Measurements from ENCODE around the gene ALDH3B2.
"Not testable (repeated sequence)": the region's sequence is repeated elsewhere in the genome, so short reads cannot be mapped to it uniquely, and the experiment has no call there.

ALDH3B2 gene

DNA sequence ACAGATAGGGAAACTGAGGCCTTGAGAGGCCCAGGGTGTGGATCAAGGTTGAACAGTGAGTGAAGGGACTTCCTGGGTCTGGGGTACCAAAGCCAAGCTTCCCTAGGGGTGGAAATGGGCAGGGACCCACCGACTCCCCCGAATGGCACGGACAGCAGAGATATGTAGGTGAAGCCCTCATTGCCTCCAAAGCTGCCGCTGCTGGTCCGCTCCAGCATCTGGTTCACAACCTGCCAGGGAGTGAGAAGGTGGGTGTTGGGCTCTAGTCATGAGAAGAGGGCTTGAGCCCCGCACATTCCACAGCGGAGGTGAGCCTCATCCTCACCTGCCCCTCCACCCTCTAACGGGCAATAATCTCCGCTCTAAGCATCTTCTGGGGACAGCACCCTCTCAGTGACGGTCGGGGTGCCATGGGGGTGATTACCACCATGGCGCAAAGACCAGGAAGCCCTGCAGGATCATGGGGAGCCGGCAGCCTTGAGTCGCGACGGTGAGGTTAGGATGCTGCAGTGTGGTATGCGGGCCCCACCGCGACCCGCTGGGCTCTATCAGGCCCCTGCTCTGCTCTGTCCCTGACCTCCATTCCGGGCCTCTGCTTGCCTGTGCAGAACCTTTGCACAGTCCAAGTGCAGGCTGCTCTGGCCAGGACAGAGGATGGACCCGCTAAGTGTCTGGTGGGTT lies 10.8 kb downstream of the ALDH3B2 start:
- Histone ChIP-seq H3K79me2 (ENCODE audit: insufficient read depth, low read length) (no peaks in the 10 kb centered on the region), H3K27ac (ENCODE audit: low read depth, low read length) (no peak overlapping the region), H3K27me3 (ENCODE audit: low read length) (no peaks in the 10 kb centered on the region), H3K36me3 (ENCODE audit: low read length) (no peaks in the 10 kb centered on the region), H3K4me2 (ENCODE audit: low read depth, low read length, poor library complexity, severe bottlenecking) (no peak overlapping the region), H3K9me2 (replicated peaks; ENCODE audit: insufficient read depth, low read length) (no peaks in the 10 kb centered on the region), H4K20me1 (ENCODE audit: low read depth, low read length) (no peaks in the 10 kb centered on the region), H3K9ac (ENCODE audit: low read length) (no peak overlapping the region), H3K4me3 (ENCODE audit: insufficient read depth, low read length, poor library complexity, severe bottlenecking) (no peak overlapping the region), H2AFZ (ENCODE audit: low read depth, low read length, severe bottlenecking) (no peak overlapping the region), H3F3A (ENCODE audit: insufficient read depth) (peaks cover 12% of the 10 kb centered on the region), H3K9me3 (ENCODE audit: insufficient read depth, low read length) (no peaks in the 10 kb centered on the region)
- no peak for TF ChIP-seq EZH2phosphoT487 (conservative IDR thresholded peaks at IDR 0.05; ENCODE audit: low read length)
- TF ChIP-seq, protein P1, sequence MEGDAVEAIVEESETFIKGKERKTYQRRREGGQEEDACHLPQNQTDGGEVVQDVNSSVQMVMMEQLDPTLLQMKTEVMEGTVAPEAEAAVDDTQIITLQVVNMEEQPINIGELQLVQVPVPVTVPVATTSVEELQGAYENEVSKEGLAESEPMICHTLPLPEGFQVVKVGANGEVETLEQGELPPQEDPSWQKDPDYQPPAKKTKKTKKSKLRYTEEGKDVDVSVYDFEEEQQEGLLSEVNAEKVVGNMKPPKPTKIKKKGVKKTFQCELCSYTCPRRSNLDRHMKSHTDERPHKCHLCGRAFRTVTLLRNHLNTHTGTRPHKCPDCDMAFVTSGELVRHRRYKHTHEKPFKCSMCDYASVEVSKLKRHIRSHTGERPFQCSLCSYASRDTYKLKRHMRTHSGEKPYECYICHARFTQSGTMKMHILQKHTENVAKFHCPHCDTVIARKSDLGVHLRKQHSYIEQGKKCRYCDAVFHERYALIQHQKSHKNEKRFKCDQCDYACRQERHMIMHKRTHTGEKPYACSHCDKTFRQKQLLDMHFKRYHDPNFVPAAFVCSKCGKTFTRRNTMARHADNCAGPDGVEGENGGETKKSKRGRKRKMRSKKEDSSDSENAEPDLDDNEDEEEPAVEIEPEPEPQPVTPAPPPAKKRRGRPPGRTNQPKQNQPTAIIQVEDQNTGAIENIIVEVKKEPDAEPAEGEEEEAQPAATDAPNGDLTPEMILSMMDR (IDR thresholded peaks at IDR 0.05; ENCODE audit: insufficient read depth, low read length, poor library complexity, severe bottlenecking) = no peak

DNA sequence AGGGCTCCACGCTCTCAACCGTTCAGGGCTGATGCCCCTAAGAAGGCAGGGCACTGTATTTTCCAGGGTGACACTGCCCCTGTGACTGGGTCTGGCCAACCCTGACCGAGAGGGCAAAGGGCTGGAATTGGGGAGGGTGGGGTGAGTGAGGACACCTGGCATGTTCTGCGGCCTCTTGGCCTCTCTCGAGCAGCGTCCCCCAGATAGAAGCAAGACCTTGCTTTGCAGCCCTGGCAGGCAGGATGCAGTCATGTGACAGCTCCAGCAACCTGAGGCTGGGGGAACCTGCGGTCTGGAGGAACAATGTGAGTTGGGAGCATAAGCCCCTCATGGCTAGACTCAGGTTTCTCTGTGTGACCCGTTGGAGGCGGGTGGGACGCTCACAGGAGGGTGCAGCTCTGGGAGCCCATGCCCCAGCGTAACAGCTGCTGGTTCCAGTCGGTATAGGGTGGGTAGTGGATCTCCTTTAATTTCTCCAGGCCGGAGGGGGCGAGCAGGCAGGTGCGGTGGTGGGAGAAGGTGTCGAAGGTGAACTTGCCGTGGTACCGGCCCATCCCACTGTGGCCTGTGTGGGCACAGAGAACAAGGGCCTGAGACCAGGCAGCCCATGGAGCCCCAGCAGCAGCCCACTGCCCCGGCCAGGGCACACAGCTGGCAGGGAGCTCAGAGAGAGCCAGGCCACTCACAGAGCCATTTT lies 11.4 kb downstream of the ALDH3B2 start:
- Histone ChIP-seq H3F3A (ENCODE audit: insufficient read depth) (peaks cover 16% of the 10 kb centered on the region), H3K4me3 (ENCODE audit: insufficient read depth, low read length, poor library complexity, severe bottlenecking) (no peak overlapping the region), H3K27me3 (ENCODE audit: low read length) (no peaks in the 10 kb centered on the region), H3K9ac (ENCODE audit: low read length) (no peak overlapping the region), H3K27ac (ENCODE audit: low read depth, low read length) (no peak overlapping the region), H4K20me1 (ENCODE audit: low read depth, low read length) (no peaks in the 10 kb centered on the region), H3K4me2 (ENCODE audit: low read depth, low read length, poor library complexity, severe bottlenecking) (no peak overlapping the region), H3K9me2 (replicated peaks; ENCODE audit: insufficient read depth, low read length) (no peaks in the 10 kb centered on the region), H3K9me3 (ENCODE audit: insufficient read depth, low read length) (no peaks in the 10 kb centered on the region), H3K36me3 (ENCODE audit: low read length) (no peaks in the 10 kb centered on the region), H3K79me2 (ENCODE audit: insufficient read depth, low read length) (no peaks in the 10 kb centered on the region), H2AFZ (ENCODE audit: low read depth, low read length, severe bottlenecking) (no peak overlapping the region)
- TF ChIP-seq EZH2phosphoT487 (conservative IDR thresholded peaks at IDR 0.05; ENCODE audit: low read length) = no peak
- TF ChIP-seq, protein P1 (IDR thresholded peaks at IDR 0.05; ENCODE audit: insufficient read depth, low read length, poor library complexity, severe bottlenecking) = no peak

DNA sequence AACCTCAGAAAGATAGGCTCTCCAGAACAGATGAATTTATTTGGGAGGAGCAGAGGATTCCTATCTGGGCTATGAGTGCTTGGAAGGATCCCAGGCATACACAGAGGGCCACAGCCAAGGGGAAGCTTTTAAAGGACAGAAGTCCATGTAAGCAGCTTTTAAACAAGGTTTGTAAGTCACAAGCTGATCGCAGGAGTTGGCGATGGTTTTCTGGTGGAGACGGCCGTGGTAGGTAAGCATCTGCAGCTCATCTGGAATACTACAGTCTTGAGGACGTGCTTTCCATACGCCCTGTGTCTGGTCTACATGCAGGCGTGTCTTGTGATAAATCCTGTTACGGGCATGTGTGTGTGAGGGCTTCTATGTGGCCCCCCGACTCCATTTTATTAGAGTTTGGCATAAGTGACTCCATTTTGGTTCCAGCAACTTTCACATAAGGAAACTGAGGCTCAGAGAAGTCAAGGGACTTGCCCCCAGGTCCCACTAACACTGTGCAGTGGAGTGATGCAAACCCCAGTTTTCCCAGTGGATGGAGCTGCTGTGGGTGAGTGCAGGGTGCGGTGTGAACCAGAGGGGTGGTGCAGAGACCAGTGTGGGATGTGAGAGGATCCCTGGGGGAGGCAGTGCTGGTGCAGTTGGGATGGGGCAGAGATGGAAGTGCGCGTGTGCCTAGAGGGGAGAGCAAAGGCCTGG lies 12.1 kb downstream of the ALDH3B2 start:
- no peak overlapping the region for H2AFZ ChIP-seq (ENCODE audit: low read depth, low read length, severe bottlenecking)
- H3K79me2 ChIP-seq (ENCODE audit: insufficient read depth, low read length) = no peaks in the 10 kb centered on the region
- peaks cover 6% of the 10 kb centered on the region; the same call in 1 of the 2 replicates for H3K36me3 ChIP-seq (ENCODE audit: low read length)
- no peak overlapping the region for H3K27ac ChIP-seq (ENCODE audit: low read depth, low read length)
- peaks cover 22% of the 10 kb centered on the region for H3F3A ChIP-seq (ENCODE audit: insufficient read depth)
- H3K9me3 ChIP-seq (ENCODE audit: insufficient read depth, low read length) = peaks cover 6% of the 10 kb centered on the region; the same call in 1 of the 2 replicates
- H3K9ac ChIP-seq (ENCODE audit: low read length) = no peak overlapping the region
- no peaks in the 10 kb centered on the region for H3K27me3 ChIP-seq (ENCODE audit: low read length)
- no peaks in the 10 kb centered on the region for H3K9me2 ChIP-seq (replicated peaks; ENCODE audit: insufficient read depth, low read length)
- TF ChIP-seq, protein P1 (IDR thresholded peaks at IDR 0.05; ENCODE audit: insufficient read depth, low read length, poor library complexity, severe bottlenecking) = no peak
- TF ChIP-seq EZH2phosphoT487 (conservative IDR thresholded peaks at IDR 0.05; ENCODE audit: low read length) = no peak
- H3K4me3 ChIP-seq (ENCODE audit: insufficient read depth, low read length, poor library complexity, severe bottlenecking) = no peak overlapping the region
- H4K20me1 ChIP-seq (ENCODE audit: low read depth, low read length) = no peaks in the 10 kb centered on the region
- H3K4me2 ChIP-seq (ENCODE audit: low read depth, low read length, poor library complexity, severe bottlenecking) = no peak overlapping the region

DNA sequence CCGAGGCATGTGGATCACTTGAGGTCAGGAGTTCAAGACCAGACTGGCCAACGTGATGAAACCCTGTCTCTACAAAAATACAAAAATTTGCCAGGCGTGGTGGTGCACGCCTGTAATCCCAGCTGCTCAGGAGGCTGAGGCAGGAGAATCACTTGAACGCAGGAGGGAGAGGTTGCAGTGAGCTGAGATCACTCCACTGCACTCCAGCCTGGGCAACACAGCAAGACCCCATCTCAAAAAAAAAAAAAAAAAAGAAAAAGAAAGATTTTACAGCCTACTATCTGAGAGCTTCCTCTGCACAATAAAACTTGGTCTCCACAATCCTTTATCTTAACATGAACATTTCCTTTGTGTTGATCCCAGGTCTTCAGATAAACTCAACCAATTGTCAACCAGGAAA lies 13.7 kb downstream of the ALDH3B2 start:
- not testable (repeated sequence) for H3K9me2 ChIP-seq (replicated peaks; ENCODE audit: insufficient read depth, low read length); H3K4me3 ChIP-seq (ENCODE audit: insufficient read depth, low read length, poor library complexity, severe bottlenecking); H2AFZ ChIP-seq (ENCODE audit: low read depth, low read length, severe bottlenecking); H3K27ac ChIP-seq (ENCODE audit: low read depth, low read length); H4K20me1 ChIP-seq (ENCODE audit: low read depth, low read length); H3K4me2 ChIP-seq (ENCODE audit: low read depth, low read length, poor library complexity, severe bottlenecking); H3K79me2 ChIP-seq (ENCODE audit: insufficient read depth, low read length); H3K9ac ChIP-seq (ENCODE audit: low read length); H3K36me3 ChIP-seq (ENCODE audit: low read length); H3K27me3 ChIP-seq (ENCODE audit: low read length)
- Histone ChIP-seq H3F3A (ENCODE audit: insufficient read depth) (peaks cover 24% of the 10 kb centered on the region), H3K9me3 (ENCODE audit: insufficient read depth, low read length) (peaks cover 20% of the 10 kb centered on the region)

DNA sequence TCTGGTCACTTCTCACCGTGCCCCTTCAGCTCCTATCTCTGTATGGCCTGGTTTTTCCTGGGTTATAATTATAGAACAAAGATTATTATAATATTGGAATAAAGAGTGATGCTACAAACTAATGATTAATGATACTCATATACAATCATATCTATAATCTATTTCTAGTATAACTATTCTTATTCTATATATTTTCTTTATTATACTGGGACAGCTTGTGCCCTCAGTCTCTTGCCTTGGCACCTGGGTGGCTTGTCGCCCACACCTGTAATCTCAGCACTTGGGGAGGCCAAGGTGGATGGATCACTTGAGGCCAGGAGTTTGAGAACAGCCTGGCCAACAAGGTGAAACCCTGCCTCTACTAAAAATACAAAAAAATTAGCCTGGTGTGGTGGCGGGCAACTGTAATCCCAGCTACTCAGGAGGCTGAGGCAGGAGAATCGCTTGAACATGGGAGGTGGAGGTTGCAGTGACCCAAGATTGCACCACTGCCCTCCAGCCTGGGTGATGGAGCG lies 14.7 kb downstream of the ALDH3B2 start:
- H3K36me3 ChIP-seq (ENCODE audit: low read length); H4K20me1 ChIP-seq (ENCODE audit: low read depth, low read length); H3K9ac ChIP-seq (ENCODE audit: low read length); H3K27me3 ChIP-seq (ENCODE audit: low read length); H3K9me2 ChIP-seq (replicated peaks; ENCODE audit: insufficient read depth, low read length); H2AFZ ChIP-seq (ENCODE audit: low read depth, low read length, severe bottlenecking); H3K4me3 ChIP-seq (ENCODE audit: insufficient read depth, low read length, poor library complexity, severe bottlenecking); H3K79me2 ChIP-seq (ENCODE audit: insufficient read depth, low read length): not testable (repeated sequence)
- H3K27ac ChIP-seq (ENCODE audit: low read depth, low read length) = peak overlapping the region; percentile 93
- peaks cover 25% of the 10 kb centered on the region for H3F3A ChIP-seq (ENCODE audit: insufficient read depth)
- peaks cover 23% of the 10 kb centered on the region for H3K9me3 ChIP-seq (ENCODE audit: insufficient read depth, low read length)
- H3K4me2 ChIP-seq (ENCODE audit: low read depth, low read length, poor library complexity, severe bottlenecking) = peak overlapping the region; percentile 50
